ENCODE data around the gene RAD51B. TPM values are rescaled to one million over a fixed set of nuclear protein-coding genes. Genes with fewer than 3 reads are reported as not detected.

RAD51B gene
- total RNA-seq, 1 experiment from 2014 or later: 8.5 TPM

- intact Hi-C loops (cut with micrococcal nuclease; ENCODE audit: unreplicated experiment): loop anchor here (10.0 kb wide), 1 partner anchor 86 kb away; no protein-coding TSS in a partner anchor
- H3K36me3 ChIP-seq (ENCODE audit: control insufficient read depth, insufficient read depth, low read length): no peaks in the 10 kb centered on the region
- H3K27me3 ChIP-seq (ENCODE audit: control insufficient read depth, insufficient read depth, low read length): no peaks in the 10 kb centered on the region
- no TSS peak for BruUV-seq (replicated peaks)
- peaks cover 32% of the 10 kb centered on the region for H3K4me1 ChIP-seq (ENCODE audit: control insufficient read depth, insufficient read depth, low read length)
- in situ Hi-C loops (cut with HindIII; ENCODE audit: low pct_unique_long_range_greater_than_20kb, low sequenced_read_pairs): no loop called here
- ChIA-PET POLR2A (no interaction called here), CTCF (no interaction called here)
- ATAC-seq: no peak
- peak overlapping the region; percentile 93 for H3K27ac ChIP-seq (ENCODE audit: low read length)
- no peak for DNase-seq (ENCODE audit: low read depth, low spot score)
- H3K4me3 ChIP-seq (ENCODE audit: low read depth in 2 of 2, low read length in 2 of 2): no peak overlapping the region
- 0 out of 2 replicates have a peak, but pooled peaks cover 3% of the 10 kb centered on the region for H3K9me3 ChIP-seq (ENCODE audit: control insufficient read depth, insufficient read depth, low read depth, low read length)
- TF ChIP-seq TCF7L2 (IDR thresholded peaks at IDR 0.05; ENCODE audit: low read depth, low read length) (no peak), POLR2AphosphoS5 (IDR thresholded peaks at IDR 0.05; ENCODE audit: low read depth, low read length) (no peak), SIN3A (IDR thresholded peaks at IDR 0.05; ENCODE audit: borderline replicate concordance, insufficient read depth, low read depth, low read length) (no peak)
- TF ChIP-seq, protein P1, sequence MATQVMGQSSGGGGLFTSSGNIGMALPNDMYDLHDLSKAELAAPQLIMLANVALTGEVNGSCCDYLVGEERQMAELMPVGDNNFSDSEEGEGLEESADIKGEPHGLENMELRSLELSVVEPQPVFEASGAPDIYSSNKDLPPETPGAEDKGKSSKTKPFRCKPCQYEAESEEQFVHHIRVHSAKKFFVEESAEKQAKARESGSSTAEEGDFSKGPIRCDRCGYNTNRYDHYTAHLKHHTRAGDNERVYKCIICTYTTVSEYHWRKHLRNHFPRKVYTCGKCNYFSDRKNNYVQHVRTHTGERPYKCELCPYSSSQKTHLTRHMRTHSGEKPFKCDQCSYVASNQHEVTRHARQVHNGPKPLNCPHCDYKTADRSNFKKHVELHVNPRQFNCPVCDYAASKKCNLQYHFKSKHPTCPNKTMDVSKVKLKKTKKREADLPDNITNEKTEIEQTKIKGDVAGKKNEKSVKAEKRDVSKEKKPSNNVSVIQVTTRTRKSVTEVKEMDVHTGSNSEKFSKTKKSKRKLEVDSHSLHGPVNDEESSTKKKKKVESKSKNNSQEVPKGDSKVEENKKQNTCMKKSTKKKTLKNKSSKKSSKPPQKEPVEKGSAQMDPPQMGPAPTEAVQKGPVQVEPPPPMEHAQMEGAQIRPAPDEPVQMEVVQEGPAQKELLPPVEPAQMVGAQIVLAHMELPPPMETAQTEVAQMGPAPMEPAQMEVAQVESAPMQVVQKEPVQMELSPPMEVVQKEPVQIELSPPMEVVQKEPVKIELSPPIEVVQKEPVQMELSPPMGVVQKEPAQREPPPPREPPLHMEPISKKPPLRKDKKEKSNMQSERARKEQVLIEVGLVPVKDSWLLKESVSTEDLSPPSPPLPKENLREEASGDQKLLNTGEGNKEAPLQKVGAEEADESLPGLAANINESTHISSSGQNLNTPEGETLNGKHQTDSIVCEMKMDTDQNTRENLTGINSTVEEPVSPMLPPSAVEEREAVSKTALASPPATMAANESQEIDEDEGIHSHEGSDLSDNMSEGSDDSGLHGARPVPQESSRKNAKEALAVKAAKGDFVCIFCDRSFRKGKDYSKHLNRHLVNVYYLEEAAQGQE (IDR thresholded peaks at IDR 0.05; ENCODE audit: insufficient read depth in 1 of 2, low read depth in 2 of 2, low read length in 1 of 2): no peak
- TF ChIP-seq, protein P2, sequence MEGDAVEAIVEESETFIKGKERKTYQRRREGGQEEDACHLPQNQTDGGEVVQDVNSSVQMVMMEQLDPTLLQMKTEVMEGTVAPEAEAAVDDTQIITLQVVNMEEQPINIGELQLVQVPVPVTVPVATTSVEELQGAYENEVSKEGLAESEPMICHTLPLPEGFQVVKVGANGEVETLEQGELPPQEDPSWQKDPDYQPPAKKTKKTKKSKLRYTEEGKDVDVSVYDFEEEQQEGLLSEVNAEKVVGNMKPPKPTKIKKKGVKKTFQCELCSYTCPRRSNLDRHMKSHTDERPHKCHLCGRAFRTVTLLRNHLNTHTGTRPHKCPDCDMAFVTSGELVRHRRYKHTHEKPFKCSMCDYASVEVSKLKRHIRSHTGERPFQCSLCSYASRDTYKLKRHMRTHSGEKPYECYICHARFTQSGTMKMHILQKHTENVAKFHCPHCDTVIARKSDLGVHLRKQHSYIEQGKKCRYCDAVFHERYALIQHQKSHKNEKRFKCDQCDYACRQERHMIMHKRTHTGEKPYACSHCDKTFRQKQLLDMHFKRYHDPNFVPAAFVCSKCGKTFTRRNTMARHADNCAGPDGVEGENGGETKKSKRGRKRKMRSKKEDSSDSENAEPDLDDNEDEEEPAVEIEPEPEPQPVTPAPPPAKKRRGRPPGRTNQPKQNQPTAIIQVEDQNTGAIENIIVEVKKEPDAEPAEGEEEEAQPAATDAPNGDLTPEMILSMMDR (IDR thresholded peaks at IDR 0.05): no peak
These were observed 410.8 kb downstream of the RAD51B start for GRCh38 chr14:68230202-68230949.

GRCh38 chr14:68230950-68231717 is 411.6 kb downstream of the RAD51B start:
- ChIA-PET POLR2A (no interaction called here), CTCF (no interaction called here)
- Histone ChIP-seq H3K9me3 (ENCODE audit: control insufficient read depth, insufficient read depth, low read depth, low read length) (0 out of 2 replicates have a peak, but pooled peaks cover 3% of the 10 kb centered on the region), H3K27ac (ENCODE audit: low read length) (peak overlapping the region; percentile 93), H3K4me3 (ENCODE audit: low read depth in 2 of 2, low read length in 2 of 2) (no peak overlapping the region), H3K4me1 (ENCODE audit: control insufficient read depth, insufficient read depth, low read length) (peaks cover 32% of the 10 kb centered on the region), H3K27me3 (ENCODE audit: control insufficient read depth, insufficient read depth, low read length) (no peaks in the 10 kb centered on the region), H3K36me3 (ENCODE audit: control insufficient read depth, insufficient read depth, low read length) (no peaks in the 10 kb centered on the region)
- BruUV-seq (replicated peaks): no TSS peak
- TF ChIP-seq, protein P1 (IDR thresholded peaks at IDR 0.05; ENCODE audit: insufficient read depth in 1 of 2, low read depth in 2 of 2, low read length in 1 of 2): no peak
- TF ChIP-seq SIN3A (IDR thresholded peaks at IDR 0.05; ENCODE audit: borderline replicate concordance, insufficient read depth, low read depth, low read length) (no peak), POLR2AphosphoS5 (IDR thresholded peaks at IDR 0.05; ENCODE audit: low read depth, low read length) (no peak), TCF7L2 (IDR thresholded peaks at IDR 0.05; ENCODE audit: low read depth, low read length) (no peak)
- TF ChIP-seq, protein P2 (IDR thresholded peaks at IDR 0.05): no peak
- DNase-seq (ENCODE audit: low read depth, low spot score): no peak
- no peak for ATAC-seq
- intact Hi-C loops (cut with micrococcal nuclease; ENCODE audit: unreplicated experiment) (loop anchor here (10.0 kb wide), 1 partner anchor 86 kb away; no protein-coding TSS in a partner anchor), in situ Hi-C loops (cut with HindIII; ENCODE audit: low pct_unique_long_range_greater_than_20kb, low sequenced_read_pairs) (no loop called here)
